ENCODE data around the gene NIBAN1.
A peak's percentile ranks its signal among the peaks of the same experiment; 100 is the strongest.
"Not testable (repeated sequence)": the region's sequence is repeated elsewhere in the genome, so short reads cannot be mapped to it uniquely, and the experiment has no call there.

Gene NIBAN1, protein sequence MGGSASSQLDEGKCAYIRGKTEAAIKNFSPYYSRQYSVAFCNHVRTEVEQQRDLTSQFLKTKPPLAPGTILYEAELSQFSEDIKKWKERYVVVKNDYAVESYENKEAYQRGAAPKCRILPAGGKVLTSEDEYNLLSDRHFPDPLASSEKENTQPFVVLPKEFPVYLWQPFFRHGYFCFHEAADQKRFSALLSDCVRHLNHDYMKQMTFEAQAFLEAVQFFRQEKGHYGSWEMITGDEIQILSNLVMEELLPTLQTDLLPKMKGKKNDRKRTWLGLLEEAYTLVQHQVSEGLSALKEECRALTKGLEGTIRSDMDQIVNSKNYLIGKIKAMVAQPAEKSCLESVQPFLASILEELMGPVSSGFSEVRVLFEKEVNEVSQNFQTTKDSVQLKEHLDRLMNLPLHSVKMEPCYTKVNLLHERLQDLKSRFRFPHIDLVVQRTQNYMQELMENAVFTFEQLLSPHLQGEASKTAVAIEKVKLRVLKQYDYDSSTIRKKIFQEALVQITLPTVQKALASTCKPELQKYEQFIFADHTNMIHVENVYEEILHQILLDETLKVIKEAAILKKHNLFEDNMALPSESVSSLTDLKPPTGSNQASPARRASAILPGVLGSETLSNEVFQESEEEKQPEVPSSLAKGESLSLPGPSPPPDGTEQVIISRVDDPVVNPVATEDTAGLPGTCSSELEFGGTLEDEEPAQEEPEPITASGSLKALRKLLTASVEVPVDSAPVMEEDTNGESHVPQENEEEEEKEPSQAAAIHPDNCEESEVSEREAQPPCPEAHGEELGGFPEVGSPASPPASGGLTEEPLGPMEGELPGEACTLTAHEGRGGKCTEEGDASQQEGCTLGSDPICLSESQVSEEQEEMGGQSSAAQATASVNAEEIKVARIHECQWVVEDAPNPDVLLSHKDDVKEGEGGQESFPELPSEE

DNA sequence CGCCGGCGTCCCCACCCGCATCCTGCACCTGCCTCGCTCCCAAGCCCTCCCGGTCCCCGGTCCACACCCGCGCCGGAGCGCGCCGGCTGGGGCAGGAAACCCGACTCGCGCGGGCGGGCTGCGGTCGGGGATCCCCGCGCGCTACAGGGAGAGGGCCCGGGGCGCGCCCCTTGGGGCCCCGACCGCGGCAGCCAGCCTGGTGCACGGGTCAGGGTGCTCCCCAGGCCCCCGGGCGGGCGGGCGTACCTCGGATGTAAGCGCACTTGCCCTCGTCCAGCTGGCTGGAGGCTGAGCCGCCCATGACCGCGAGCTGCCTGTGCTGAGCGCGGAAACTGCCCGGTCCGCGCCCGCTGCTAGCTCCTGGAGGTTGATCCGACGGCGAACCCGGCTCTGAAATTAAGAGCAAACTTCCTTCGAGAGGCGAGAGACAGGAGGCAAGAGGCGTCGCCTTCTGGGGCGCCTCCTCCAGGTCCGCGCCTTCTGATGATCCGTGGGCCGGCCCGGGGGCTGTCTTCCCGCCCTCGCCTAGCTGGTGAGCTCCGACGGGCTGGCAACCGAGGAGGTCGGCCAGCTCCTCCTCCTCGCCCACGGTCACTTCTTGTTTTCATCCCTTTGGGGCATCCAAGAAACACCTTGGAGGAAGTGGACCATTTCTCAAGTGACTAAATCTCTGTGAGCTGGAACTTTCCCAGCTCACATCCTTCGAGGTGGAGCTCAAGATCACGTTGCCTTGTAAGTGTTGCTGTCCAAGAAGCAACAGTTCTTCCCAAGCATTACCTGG, at the start of gene NIBAN1:
Gene NIBAN1, minus strand, starts transcription at position 453 of the 781 bp plus-strand sequence. Its CDS starts 152 bp downstream, at position 301.
- peak; percentile 8 for DNase-seq (ENCODE audit: low spot score)

DNA sequence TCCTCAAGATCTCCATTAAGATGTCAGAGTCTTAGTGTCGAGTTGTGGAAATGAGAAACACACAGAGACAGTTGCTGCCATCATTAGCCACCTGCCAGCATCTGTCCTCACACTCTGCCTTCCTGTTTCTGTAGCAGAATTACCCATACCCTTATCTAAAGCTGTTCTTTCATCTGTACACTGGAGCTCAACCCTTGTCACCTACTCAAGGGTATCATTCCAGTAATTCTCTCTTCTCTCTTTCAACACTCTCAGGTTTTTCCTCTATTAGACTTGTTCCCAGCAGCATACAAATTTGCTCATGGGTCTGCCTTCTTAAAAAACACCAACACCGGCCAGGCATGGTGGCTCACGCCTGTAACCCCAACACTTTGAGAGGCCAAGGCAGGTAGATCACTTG, 43.7 kb upstream of the NIBAN1 start:
- no peak for DNase-seq (ENCODE audit: low spot score)

DNA sequence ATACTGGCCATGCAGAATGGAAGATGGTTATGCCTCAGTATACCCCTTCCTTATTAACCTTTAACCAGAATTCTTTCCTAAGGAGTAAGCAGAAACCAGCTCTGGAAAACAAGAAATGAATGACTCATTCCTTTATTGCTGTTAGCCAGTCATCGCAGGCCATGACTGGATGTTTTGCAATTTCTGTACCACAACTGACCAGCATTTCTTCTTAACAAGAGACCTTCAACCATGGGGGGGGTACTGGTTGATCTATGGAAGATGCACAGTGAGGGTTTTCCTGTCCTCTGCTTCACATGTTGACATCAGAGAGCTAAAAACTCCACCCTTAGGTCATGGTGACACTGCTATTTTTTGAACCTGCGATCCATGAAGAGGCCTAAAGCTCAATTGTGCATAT, 43.0 kb upstream of the NIBAN1 start:
- DNase-seq (ENCODE audit: low spot score), result no peak

DNA sequence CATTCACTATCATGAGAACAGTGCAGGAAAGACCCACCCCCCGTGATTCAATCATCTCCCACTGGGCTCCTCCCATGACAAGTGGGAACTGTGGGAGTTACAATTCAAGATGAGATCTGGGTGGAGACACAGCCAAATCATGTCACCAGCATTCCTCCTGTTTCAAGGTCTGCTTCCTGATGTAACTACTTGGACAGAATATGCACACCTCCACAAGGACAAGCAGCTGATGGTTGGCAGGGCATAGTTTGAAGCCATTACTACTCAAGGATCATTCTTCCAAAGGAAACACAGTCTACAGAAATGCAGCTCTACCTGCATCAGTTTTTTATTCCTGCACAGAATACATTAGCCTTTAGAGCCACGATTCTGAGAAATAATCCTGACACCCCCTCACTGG, 42.6 kb upstream of the NIBAN1 start:
- no peak for DNase-seq (ENCODE audit: low spot score)

DNA sequence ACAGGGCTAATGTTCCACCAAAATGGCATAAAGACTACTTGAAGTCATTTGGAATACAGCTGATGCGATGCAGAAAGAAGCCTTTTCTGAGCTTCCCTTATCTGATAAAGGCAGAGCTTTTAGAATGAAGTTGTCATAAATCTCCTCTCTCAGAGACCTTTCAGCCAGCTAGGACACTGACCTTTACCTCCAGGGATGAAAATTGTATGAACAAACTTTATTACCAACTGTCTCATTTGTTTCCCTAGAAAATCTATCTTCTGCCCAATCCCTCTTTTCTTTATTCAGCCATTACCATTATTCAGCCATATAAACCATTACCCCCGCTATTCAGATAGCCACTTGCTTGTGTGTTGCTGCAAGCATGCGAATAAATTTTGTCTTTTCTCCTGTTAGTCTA, 41.3 kb upstream of the NIBAN1 start:
- DNase-seq (ENCODE audit: low spot score), result no peak

DNA sequence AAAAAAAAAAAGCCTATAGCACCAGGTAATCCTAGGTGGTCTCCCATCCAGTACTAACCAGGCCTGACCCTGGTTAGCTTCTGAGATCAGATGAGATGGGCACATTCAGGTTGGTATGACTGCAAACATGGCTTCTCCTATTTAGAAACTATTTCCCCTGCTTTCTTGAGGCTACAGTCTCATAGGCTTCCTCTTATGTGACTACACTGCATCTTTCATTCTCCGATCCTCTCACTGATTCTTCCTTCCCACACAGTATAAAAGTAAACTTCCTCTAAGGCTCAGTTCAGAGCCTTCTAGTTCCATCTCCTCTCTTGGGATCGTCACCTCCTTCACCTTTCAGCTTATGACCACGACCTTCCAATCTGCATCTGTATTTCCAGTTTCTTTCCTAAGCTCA, 40.6 kb upstream of the NIBAN1 start:
- DNase-seq (ENCODE audit: low spot score), result no peak

DNA sequence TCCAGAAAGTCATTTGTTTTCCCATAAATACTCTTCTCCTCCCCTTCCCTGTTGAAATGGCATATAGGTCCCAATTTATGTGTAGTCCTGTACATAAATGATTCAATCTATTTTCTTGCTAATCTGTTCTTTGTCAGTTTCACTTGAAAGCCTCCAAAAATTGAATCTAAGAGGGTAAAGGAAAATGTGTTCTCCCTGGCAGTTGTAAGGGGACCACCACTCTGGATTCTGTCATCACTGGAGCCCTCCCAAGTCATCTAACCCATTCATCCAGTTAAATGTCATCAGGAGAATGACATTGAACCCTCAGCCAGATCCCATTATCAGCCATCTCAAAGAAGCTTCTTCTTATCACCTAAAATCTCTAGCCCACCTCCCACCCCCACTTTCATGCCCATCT, 36.1 kb upstream of the NIBAN1 start:
- no peak for DNase-seq (ENCODE audit: low spot score)

DNA sequence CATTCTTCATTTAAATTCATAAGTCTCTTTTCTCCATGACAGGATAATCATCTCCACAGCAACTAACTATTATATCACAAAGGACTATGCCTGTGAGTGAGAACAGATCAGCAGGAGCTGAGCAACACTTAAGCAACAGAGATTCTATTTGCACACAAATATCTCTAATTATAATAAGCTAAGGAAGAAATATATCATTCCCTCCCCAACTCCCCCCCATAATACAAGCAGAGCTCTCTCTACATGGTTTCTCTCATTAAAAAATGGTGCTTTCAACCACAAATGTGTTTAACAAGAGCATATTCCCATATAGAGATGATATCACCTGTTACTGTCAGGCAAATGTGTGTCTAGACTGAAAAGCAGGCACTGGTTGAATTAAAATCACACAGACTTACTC, 34.5 kb upstream of the NIBAN1 start:
- no peak for DNase-seq (ENCODE audit: low spot score)

DNA sequence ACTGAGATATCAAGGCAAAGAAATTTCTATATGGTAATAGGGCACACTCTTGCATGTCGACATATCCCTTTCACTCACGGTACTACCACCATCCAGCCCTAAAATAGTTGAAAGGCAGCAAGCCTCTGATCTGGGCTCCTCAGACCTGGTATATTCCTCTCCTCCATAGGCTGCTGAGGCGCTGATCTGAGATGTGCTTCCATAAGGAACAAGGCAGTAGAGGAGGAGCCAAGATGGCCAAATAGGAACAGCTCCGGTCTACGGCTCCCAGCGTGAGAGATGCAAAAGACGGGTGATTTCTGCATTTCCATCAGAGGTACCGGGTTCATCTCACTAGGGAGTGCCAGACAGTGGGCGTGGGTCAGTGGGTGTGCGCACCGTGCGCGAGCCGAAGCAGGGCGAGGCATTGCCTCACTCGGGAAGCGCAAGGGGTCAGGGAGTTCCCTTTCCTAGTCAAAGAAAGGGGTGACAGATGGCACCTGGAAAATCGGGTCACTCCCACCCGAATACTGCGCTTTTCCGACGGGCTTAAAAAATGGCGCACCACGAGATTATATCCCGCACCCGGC, 27.1 kb upstream of the NIBAN1 start:
- not testable (repeated sequence) for DNase-seq (ENCODE audit: low spot score)

DNA sequence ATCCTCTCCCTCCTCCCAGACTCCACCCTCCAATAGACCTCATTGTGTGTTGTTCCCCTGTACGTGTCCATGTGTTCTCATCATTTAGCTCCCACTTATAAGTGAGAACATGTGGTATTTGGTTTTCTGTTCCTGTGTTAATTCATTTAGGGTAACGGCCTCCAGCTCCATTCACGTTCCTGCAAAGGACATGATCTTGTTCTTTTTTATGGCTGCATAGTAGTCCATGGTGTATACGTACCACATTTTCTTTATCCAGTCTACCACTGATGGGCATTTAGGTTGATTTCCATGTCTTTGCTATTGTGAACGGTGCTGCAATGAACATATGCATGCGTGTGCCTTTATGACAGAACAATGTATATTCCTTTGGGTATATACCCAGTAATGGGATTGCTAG, 25.7 kb upstream of the NIBAN1 start:
- not testable (repeated sequence) for DNase-seq (ENCODE audit: low spot score)

DNA sequence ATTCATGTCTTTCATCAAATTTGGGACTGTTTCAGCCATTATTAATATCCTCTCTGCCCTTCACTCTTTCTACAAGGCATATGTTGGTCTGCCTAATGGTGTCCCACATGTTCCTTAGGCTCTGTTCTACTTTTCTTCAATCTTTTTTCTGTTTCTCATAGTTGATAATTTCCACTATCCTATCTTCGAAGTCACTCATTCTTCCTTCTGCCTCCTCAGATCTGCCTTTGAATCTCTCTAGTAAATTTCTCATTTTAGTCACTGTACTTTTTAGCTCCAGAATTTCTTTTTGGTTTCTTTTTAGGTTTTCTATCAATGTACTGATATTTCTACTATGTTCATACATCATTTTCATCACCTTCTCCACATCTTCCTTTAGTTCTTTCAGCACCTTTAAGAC, 20.0 kb upstream of the NIBAN1 start:
- no peak for DNase-seq (ENCODE audit: low spot score)

DNA sequence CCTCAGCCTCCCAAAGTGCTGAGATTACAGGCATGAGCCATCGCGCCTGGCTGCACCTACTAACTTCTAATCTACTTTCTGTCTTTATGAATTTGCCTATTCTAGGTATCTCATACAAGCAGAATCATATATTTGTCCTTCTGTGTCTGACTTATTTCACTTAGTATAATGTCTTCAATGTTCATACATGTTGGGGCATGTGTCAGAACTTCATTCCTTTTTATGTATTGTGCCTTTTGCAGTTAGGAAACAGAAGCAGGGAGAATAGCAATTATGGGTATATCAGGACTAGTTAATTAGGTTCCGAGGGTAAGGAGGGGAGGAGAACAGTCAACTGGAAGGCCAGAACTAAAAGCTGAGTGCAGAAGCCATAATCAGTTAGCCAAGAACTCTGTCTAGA, 18.0 kb upstream of the NIBAN1 start:
- no peak for DNase-seq (ENCODE audit: low spot score)

DNA sequence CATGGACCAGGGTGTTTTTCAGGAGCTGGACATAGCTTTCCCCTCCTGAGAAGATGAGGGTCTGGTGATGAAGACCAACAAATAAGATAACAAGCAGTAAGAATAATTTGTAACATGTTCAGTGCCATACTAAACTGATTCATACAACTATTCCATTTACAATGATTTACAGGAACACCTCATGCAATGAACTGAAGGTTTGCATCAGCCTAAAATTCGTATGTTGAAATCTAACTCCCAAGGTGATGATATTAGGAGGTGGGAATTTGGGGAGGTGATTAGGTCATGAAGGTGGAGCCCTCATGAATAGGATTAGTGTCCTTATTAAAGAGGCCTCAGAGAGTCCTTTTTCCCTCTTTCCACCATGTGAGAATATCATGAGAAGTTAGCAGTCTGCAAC, 15.9 kb upstream of the NIBAN1 start:
- DNase-seq (ENCODE audit: low spot score), result no peak

DNA sequence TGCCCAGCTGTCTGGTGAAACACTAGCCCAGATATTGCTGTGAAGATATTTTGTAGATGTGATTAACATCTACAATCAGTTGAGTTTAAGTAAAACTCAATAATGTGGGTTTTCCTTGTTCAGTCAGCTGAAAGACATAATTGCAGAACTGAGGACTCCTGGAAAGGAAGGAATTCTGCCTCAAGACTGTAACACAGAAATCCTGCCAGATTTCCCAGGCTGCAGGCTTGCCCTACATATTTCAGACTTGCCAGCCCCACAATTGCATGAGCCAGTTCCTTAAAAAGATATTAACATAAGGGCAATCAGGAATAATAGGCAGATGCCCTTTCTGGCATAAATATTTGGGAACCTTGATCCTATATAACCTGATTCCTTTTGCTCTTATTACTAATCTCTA, 14.2 kb upstream of the NIBAN1 start:
- DNase-seq (ENCODE audit: low spot score), result no peak

DNA sequence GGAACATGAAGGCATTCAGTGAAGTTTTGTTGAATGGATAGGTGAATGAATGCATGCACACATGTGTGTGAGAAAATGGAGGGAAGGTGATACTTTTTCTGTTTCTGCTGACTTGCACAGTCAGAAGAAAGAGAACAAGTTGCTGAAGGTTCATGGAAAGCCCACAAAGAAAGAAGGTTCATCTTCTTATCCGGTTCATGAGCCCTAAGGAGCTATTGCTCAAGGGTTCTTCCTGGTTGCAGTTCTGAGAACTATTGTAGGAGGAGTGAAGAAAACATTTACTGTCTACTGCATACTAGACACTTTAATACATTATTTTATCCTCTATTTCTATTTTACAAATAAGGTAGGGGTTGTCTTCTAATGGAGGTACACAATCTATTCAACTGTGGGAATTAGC, 13.4 kb upstream of the NIBAN1 start:
- no peak for DNase-seq (ENCODE audit: low spot score)

DNA sequence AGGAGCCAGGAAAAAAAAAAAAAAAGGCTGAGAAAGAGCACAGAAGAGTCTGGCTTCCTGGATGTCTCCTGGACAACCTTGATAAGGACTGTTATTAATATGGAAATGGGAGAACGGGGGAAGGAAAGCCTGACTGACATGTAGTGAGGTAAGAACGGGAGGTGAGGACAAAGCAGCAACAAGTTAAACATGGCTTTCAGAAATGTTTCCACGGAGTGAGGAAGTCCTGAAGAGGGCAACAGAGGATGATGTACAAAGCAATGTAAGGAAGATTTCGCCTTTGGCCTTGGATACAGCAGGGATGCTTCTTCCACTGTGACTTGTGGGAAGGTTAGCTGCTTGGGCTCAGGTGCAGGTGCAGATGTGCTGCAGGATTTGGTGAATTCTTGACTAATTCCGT, 11.9 kb upstream of the NIBAN1 start:
- DNase-seq (ENCODE audit: low spot score), result no peak

DNA sequence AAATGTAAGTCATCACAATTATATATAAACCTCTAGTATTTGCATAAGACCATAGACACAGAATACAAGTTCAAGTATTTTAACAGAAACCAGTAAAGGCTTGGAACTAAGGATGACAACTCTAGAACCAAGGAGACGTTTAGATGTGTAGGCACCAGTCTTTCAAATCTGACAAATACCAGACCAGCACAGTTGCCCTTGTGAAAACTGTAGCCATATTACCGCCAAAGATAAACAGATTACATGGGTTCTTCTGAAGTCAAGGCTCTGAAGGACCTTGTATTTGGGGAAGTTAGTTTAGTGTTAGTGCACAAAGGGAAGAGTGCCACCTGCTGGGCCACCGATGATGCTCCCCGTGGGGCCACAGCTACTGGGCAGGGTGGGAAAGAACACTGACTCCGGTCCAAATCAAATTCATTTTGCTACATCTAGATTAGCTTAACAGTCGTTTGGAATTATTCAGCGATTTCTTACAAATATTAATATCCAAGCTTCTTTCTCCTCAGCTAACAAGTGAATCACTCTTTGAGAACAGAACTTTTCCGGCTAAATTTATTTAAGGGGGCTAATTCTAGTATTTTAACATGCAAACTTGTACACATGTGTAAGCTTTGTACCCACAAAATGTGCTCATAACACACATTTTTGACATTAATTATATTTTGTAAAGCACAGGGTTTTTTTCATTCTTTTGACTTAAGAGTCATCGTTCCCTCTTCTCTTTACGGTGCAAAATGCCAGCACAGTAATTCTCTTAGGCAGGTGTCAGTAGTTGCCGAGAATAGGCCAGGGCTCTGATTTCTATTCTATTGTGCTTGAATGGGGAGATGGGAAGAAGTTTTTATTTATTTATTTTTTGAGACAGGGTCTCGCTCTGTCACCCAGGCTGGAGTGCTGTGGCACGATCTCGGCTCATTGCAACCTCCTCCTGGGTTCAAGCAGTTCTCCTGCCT, 8.0 kb upstream of the NIBAN1 start:
- DNase-seq (ENCODE audit: low spot score), result peak; percentile 47

DNA sequence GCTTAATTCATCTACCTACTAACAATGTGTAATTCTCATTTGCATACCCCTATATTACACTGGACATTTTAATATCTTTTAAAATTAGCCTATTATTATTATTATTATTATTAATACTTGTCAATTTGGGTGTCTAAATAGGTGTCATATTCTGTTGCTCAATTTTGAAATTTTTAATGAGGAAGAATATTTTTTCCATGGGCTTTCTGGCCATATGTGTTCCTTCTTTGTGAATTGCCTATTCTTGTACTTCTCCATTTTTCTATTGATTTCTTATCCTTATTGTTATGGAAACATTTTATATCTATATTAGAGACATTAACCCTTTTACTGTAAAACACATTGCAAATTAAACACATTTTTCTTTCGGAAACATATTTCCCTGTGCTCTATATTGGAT, 6.4 kb upstream of the NIBAN1 start:
- no peak for DNase-seq (ENCODE audit: low spot score)

DNA sequence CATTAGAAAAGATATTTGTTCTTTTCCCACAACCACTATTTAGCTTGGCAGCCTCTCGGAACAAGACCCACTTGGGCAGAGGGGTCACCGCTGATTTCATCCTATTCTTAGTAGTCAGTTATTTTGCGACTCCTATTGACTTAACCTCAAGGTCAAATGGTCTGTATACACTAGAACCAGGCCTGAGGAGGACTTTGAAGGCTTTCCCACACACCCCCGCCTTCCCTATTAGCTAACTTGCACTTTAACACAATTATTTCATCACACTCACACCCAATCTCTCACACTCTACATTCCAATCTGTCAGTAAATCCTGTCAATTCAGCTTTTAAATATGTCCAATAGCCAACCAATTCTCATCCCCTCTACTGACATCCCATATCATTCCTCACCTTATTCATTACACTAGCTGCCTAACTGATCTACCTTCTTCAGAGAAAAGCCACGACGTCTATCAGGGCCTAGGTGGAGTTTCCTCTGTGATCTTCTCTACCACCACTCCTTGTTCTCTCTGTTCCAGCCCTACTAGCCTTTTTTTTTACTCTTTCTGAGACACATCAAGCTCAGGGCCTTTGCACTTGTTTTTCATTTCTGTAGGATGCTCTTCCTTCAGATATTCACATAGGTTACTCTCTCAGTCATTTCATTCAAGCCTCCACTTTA, 1.0 kb upstream of the NIBAN1 start:
- no peak for DNase-seq (ENCODE audit: low spot score)

DNA sequence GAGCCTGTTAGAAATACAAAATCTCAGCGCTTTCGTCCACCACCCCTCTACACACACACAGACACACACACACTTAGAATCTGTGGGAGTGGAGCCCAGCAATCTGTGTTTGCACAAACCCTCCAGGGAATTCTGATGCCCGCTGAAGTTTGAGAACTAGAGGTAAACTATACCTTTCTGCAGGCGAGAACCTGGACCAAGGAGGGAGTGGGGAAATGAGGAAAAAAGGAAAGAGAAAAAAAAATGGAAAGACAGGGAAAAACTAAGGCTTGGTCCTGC, 468 bp upstream of the NIBAN1 start:
- no peak for DNase-seq (ENCODE audit: low spot score)
